ENCODE measurements around the gene AFAP1L2.

The AFAP1L2 gene

GRCh38 chr10:114261076-114261475 is 143.2 kb downstream of the AFAP1L2 start:
- peak; percentile 38 for DNase-seq

DNA sequence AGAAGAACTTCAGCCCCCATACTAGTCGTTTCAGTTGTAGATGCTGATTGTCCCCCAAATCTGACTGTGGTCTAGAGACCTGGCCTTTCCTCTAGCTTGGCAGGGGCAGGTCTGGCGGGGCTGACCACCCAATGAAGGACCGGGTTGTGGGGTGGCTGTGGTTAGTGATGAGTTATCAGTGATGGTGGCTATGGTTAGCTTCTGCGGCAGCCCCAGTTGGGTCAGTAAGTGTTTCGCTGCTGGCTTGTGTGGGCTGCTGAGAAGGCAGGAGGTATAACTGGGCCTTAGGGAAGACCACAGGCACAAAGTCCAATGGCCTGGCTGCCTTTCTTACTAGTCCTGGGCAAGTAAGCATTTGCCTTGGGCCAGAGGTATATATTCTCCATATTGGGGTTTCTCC is 143.9 kb downstream of the AFAP1L2 start:
- DNase-seq = no peak

- no peak for DNase-seq
Measured at GRCh38 chr10:114259824-114260223, 144.5 kb downstream of the AFAP1L2 start.

- DNase-seq = peak; percentile 82
Measured at GRCh38 chr10:114258274-114258840, 145.9 kb downstream of the AFAP1L2 start.

GRCh38 chr10:114257498-114257897 is 146.8 kb downstream of the AFAP1L2 start:
- no peak for DNase-seq

GRCh38 chr10:114256822-114257221 is 147.5 kb downstream of the AFAP1L2 start:
- DNase-seq = no peak

DNA sequence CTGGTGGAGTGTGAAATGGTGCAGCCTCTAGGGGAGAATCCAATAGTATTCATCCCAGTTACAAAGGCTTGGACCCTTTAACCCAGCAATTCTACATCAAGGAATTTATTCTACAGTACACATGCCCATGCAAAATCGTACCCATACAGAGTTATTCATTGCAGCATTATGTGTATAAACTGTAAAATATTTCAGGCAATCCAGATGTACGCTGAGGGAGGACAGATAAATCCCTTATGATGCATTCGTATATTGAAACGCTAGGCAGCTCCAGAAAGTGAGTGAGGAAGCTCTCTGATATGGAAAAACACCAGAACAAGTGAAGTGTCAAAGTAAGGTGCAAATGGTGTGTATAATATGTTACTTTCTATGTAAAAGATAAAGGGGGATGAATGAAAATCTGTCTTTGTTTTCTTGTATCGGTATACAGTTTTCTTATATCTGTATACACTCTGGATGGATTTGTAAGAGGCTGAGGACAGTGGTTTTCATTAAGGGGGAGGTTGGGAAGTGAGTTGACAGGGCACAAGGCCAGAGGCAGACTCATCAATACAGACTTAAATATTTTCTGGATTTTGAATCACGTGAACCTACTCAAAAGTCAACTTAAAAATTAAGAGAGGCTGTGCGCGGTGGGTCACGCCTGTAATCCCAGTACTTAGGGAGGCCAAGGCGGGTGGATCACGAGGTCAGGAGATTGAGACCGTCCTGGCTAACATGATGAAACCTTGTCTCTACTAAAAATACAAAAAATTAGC is 148.1 kb downstream of the AFAP1L2 start:
- no peak for DNase-seq

- DNase-seq = no peak
Measured at GRCh38 chr10:114255227-114255626, 149.1 kb downstream of the AFAP1L2 start.

- no peak for DNase-seq
Measured at GRCh38 chr10:114252883-114253282, 151.4 kb downstream of the AFAP1L2 start.

GRCh38 chr10:114252092-114252491 is 152.2 kb downstream of the AFAP1L2 start:
- no peak for DNase-seq

- no peak for DNase-seq
Measured at GRCh38 chr10:114250716-114251115, 153.6 kb downstream of the AFAP1L2 start.

DNA sequence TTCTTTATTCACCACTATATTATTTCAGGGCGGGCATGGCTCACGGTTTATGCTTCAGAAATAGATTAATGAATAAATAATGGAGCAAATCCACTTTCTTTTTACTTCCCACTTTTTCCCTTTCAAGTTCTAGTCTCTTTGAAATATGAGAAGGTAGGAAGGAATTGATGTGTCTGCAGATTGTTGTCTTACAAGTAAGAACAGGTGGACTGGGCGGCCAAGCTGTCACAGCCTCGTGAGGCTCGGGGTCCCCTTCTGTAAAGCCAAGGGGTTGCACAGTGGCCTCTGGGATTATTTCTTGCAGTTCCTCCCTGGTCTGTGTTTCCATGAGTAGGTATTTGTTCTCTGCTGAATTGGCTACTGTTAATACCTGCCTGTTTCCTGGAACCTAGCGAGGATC is 154.1 kb downstream of the AFAP1L2 start:
- DNase-seq = no peak

- DNase-seq = no peak
Measured at GRCh38 chr10:114246679-114247305, 157.5 kb downstream of the AFAP1L2 start.

GRCh38 chr10:114245121-114245791 is 159.0 kb downstream of the AFAP1L2 start:
- no peak for DNase-seq
